ENCODE results near the gene NSRP1. TPM values are rescaled to one million over a fixed set of nuclear protein-coding genes. Genes with fewer than 3 reads are reported as not detected.

Gene NSRP1
- total and polyA plus RNA-seq, 2 of the 13 experiments (the other 11 are each of a cell fraction or from before 2014, with no cell fraction given): 7.0 to 14.3 TPM

GRCh38 chr17:30104575-30105339 is 11.9 kb upstream of the NSRP1 start (continued):
- TF ChIP-seq ZBTB25 (CRISPR knock-in tag; IDR thresholded peaks at IDR 0.05) (peak; percentile 69; the same call in 1 of the 2 replicates), ATF4 (CRISPR knock-in tag; IDR thresholded peaks at IDR 0.05) (no peak), MYNN (CRISPR knock-in tag; IDR thresholded peaks at IDR 0.05; ENCODE audit: low read depth) (no peak), HMGXB4 (CRISPR knock-in tag; IDR thresholded peaks at IDR 0.05; ENCODE audit: borderline replicate concordance in 1 of 2, low read depth in 1 of 2) (peak; percentile 82 to 89), HNRNPK (IDR thresholded peaks at IDR 0.05; ENCODE audit: low read depth, low read length, poor library complexity, severe bottlenecking) (no peak), ZNF577 (CRISPR knock-in tag; IDR thresholded peaks at IDR 0.05; ENCODE audit: borderline replicate concordance, low read depth) (no peak), MNT (IDR thresholded peaks at IDR 0.05) (peak; percentile 40), ZNF644 (CRISPR knock-in tag; IDR thresholded peaks at IDR 0.05; ENCODE audit: low read depth) (peak; percentile 57; the same call in 1 of the 2 replicates), ONECUT2 (CRISPR knock-in tag; IDR thresholded peaks at IDR 0.05) (no peak), ZNF20 (CRISPR knock-in tag; IDR thresholded peaks at IDR 0.05) (no peak), ZBTB2 (CRISPR knock-in tag; IDR thresholded peaks at IDR 0.05; ENCODE audit: low read depth) (no peak), ZNF691 (CRISPR knock-in tag; IDR thresholded peaks at IDR 0.05; ENCODE audit: borderline replicate concordance, low read depth) (no peak), NFE2L2 (IDR thresholded peaks at IDR 0.05; ENCODE audit: low read length) (peak; percentile 1; the same call in 1 of the 2 replicates), NFRKB (IDR thresholded peaks at IDR 0.05) (no peak), HNF4A (CRISPR knock-in tag; IDR thresholded peaks at IDR 0.05) (peak; percentile 42; the same call in 1 of the 2 replicates), ZNF569 (CRISPR knock-in tag; IDR thresholded peaks at IDR 0.05; ENCODE audit: borderline replicate concordance) (no peak), SP2 (CRISPR knock-in tag; IDR thresholded peaks at IDR 0.05) (no peak), BORCS8-MEF2B (CRISPR knock-in tag; IDR thresholded peaks at IDR 0.05) (no peak)

Data from HepG2 (cell line).